ENCODE results near the gene INO80D. TPM values are rescaled to one million over a fixed set of nuclear protein-coding genes. Genes with fewer than 3 reads are reported as not detected.

Gene INO80D
- total and polyA plus RNA-seq, 2 experiments from 2014 or later = 2.7 to 6.1 TPM

DNA sequence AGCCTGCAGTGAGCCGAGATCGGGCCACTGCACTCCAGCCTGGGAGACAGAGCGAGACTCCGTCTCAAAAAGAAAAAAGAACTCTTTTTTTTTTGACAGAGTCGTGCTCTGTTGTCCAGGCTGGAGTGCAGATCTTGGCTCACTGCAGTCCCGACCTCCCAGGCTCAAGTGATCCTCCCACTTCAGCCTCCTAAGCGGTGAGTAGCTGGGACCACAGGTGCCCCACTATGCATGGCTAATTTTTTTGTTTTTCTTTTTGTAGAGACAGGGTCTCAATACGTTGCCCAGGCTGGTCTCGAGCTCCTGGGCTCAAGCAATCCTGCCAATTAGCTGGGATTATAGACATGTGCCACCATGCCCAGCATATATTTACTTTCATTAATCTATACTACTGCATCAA is 12.5 kb upstream of the INO80D start:
- Histone ChIP-seq H3K9me3 (ENCODE audit: low read depth) (no peaks in the 10 kb centered on the region), H3K4me1 (ENCODE audit: low read depth) (peaks cover 4% of the 10 kb centered on the region), H3K36me3 (no peaks in the 10 kb centered on the region), H3K4me3 (no peak overlapping the region), H3K27me3 (no peaks in the 10 kb centered on the region), H3K27ac (no peak overlapping the region)
- DNase-seq (ENCODE audit: low read depth in 1 of 2, low spot score in 1 of 2) = no peak
- no peak for TF ChIP-seq CTCF (IDR thresholded peaks at IDR 0.05; ENCODE audit: low read depth, low read length)

DNA sequence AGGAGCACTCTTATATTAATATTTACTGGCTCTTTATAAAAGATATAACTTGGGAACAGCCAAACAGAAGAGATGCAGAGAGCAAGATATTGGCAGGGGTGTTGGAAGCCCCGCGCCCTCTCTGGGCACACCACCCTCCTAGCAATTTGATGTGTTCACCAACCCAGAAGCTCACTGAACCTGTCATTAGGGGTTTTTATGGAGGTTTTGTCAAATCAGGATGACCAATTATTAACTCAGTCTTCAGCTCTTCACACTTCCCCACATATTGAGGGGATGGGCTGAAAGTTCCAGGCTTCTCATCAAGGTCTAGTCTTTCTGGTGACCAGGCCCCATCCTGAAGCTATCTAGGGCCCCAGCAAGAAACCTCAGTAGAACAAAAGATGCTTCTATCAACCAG is 10.9 kb upstream of the INO80D start:
- Histone ChIP-seq H3K27me3 (no peaks in the 10 kb centered on the region), H3K36me3 (no peaks in the 10 kb centered on the region), H3K27ac (no peak overlapping the region), H3K4me3 (no peak overlapping the region), H3K4me1 (ENCODE audit: low read depth) (peaks cover 6% of the 10 kb centered on the region), H3K9me3 (ENCODE audit: low read depth) (no peaks in the 10 kb centered on the region)
- no peak for TF ChIP-seq CTCF (IDR thresholded peaks at IDR 0.05; ENCODE audit: low read depth, low read length)
- no peak for DNase-seq (ENCODE audit: low read depth in 1 of 2, low spot score in 1 of 2)

DNA sequence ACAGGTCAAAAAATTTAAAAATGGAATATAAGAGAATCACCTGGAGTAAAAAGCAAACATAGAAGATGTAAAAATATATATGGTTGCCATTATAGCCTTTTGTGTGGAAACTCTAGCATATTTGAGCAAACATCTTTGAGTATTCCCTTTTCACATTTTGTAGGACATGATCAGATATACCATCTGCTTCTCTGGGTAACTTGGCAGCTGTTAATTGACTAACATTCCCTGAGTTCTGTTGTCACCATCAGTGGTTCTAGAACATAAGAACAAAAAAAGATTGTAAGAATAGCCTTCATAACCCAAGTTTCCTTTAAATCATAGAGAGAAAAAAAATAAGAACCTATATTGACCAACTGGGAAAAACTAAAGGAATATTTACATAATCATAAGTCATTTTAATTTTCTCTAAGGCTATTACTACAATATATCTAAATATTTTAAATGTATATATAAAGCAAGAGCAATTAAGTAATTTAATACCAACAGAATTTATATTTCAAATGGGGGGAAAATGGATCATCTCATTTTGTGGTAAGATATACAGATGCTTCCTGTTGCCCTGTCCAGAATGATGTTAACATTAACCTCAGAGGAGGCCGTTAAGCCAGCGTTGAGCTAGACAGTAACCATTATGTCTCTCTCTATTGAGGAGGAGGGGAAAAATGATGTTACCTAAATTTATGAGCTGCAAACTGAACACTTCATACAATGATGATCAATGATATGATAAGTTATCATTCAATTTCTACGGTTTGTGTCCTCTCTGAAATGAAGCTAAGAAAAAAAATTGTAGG is 9.8 kb upstream of the INO80D start:
- DNase-seq (ENCODE audit: low read depth in 1 of 2, low spot score in 1 of 2) = no peak
- Histone ChIP-seq H3K9me3 (ENCODE audit: low read depth) (no peaks in the 10 kb centered on the region), H3K36me3 (no peaks in the 10 kb centered on the region), H3K27me3 (no peaks in the 10 kb centered on the region), H3K27ac (no peak overlapping the region), H3K4me3 (no peak overlapping the region), H3K4me1 (ENCODE audit: low read depth) (peaks cover 6% of the 10 kb centered on the region)
- no peak for TF ChIP-seq CTCF (IDR thresholded peaks at IDR 0.05; ENCODE audit: low read depth, low read length)

- no peak for TF ChIP-seq CTCF (IDR thresholded peaks at IDR 0.05; ENCODE audit: low read depth, low read length)
Observed at GRCh38 chr2:206092297-206092696, 6.3 kb upstream of the INO80D start.

GRCh38 chr2:206088248-206088647 is 2.3 kb upstream of the INO80D start:
- Histone ChIP-seq H3K27ac (no peak overlapping the region), H3K36me3 (no peaks in the 10 kb centered on the region), H3K4me1 (ENCODE audit: low read depth) (peaks cover 6% of the 10 kb centered on the region), H3K27me3 (no peaks in the 10 kb centered on the region), H3K4me3 (no peak overlapping the region), H3K9me3 (ENCODE audit: low read depth) (no peaks in the 10 kb centered on the region)
- TF ChIP-seq CTCF (IDR thresholded peaks at IDR 0.05; ENCODE audit: low read depth, low read length) = no peak
- DNase-seq (ENCODE audit: low read depth in 1 of 2, low spot score in 1 of 2) = no peak

More at GRCh38 chr2:206092297-206092696, 6.3 kb upstream of the INO80D start:
- Histone ChIP-seq H3K27ac (no peak overlapping the region), H3K4me3 (no peak overlapping the region), H3K27me3 (no peaks in the 10 kb centered on the region), H3K9me3 (ENCODE audit: low read depth) (no peaks in the 10 kb centered on the region), H3K36me3 (no peaks in the 10 kb centered on the region), H3K4me1 (ENCODE audit: low read depth) (peaks cover 6% of the 10 kb centered on the region)
- DNase-seq (ENCODE audit: low read depth in 1 of 2, low spot score in 1 of 2) = no peak
